Stimulated activated CD8-positive, alpha-beta memory T cell treated with anti-CD3 and anti-CD28 coated beads, Interleukin-4, amount 100 ng/mL, for 48 hours (primary cell): ENCODE data around the gene CTTNBP2NL.
"Not testable (repeated sequence)": the region's sequence is repeated elsewhere in the genome, so short reads cannot be mapped to it uniquely, and the experiment has no call there.

Experiments
- DNase-seq: peaks from one replicate; pipeline ENCODE4 v3.0.0-alpha.2; 2020

Gene CTTNBP2NL

DNA sequence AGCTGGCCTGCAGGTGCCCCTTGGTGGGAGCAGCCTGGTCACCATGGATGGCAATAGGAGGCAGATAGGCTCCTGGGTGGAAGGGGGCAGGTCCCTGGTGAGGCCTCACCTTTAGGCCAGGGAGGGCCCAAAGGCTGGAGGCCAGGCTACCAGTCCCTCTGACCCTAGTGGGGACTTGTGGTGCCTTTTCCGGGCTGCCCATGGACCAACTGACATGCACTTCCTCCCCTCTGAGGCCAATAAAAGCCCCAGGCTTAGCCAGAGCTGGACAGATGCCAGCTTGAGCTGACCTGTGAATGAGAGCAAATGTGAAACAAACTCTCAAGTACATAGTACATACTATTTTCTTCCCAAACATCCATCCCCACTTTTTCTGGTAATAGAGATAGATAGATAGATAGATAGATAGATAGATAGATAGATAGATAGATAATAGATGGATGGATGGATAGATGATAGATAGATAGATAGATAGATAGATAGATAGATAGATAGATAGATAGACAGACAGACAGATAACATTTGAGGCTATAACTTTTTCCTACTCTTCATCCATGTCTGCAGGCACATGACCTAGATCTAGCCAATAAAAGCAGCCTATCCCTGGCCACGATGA, 9.2 kb upstream of the CTTNBP2NL start:
- DNase-seq = no peak

DNA sequence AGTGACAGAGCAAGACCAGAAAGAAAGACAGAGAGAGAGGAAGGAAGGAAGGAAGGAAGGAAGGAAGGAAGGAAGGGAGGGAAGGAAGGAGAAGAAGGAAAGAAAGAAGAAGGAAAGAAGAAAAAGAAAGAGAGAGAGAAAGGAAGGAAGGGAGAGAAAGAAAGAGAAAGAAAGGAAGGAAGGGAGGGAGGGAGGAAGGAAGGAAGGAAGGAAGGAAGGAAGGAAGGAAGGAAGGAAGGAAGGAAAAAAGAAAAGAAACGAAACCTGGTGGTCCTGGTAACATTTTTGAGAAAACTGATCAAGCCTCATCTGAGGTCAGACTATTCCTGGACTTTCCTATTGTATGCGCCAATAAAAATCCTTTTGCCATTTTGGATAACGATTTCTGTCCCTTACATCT, 8.2 kb upstream of the CTTNBP2NL start:
- no peak for DNase-seq

DNA sequence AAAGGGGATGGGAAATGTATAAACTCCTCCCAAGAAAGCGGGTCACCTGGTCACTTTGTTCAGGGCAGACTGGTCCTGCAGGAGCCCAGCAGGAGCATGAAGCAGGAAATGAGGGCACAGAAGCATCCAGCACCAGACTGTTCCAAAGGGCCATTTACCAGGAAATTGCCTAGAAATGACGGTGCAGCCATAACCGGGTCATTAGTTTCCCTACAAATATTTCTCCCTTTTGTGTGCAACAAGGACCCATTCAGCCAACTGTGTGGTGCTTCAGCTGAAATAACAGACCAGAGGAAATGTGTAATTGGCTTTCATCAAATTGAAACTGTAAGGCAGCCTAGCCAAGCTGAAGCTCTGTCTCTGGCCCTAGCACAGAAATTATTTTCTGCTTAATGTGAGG, 7.6 kb upstream of the CTTNBP2NL start:
- no peak for DNase-seq

DNA sequence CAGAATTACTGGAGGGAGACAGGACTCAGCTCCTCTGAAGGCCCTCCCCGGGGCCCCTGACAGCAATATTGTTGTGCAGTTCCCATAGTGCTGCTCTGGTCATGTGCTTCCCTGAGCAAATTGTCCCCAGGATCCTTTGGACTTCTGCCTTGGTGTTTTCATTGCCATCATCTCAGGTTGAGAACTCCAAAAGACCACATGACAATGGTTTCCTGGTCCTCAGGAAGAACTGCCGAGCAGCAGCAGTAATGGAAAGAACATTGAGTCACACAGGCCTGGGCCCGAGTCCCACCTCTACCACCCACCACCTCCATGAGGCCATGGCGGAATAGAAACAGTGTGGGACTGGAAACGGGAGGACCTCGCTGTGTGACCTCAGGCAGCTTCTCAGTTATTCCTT, 6.3 kb upstream of the CTTNBP2NL start:
- DNase-seq = no peak

DNA sequence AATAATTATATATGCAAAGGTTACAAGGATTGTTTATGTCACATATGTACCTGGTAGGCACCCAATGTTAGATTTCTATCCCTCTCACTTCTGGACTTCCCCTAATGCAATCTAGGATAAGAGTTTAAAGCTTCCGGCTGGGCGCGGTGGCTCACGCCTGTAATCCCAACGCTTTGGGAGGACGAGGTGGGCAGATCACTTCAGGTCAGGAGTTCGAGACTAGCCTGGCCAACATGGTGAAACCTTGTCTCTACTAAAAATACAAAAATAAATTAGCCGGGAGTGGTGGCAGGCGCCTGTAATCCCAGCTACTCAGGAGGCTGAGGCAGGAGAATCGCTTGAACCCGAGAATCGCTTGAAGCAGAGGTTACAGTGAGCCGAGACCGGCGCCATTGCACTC, 5.7 kb upstream of the CTTNBP2NL start:
- not testable (repeated sequence) for DNase-seq

DNA sequence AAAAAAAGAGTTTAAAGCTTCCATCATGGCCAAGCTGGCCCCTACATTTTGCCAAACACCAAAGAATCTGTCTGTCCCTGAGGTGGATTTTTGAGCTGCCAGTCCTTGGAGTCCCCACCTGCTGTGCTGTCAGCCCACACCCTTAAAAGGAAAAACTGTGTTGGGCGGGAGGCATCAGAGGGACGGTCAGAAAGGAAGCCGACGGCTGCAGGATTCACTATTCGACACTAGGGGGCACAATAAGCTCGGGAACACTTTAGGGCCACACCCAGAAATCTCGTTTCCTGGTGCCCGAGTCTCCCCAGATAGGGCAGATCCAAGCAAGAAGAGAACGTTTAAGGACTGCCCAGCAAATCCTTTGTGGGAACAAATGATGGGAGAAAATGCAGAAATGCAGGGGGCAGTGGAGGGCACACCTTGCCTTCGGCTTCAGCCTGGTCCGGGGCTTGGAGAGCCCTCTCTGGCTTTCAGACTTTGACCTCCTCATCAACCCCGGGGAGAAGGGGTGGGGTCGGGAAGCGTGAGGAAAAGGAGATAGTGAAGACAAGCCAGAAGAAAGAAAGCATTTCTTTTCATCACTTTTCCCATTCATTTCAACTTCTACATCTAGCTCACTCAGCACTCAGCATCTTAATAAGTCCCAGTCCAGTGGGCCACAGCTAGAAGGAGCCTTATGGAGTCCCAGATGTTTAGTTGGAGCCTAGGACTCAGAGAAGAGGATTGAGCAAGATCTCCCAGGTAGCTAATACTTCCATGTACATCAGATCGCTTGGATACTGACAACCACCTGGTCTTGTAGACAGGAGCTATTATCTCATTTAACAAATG, 5.0 kb upstream of the CTTNBP2NL start:
- peak; percentile 88 for DNase-seq

DNA sequence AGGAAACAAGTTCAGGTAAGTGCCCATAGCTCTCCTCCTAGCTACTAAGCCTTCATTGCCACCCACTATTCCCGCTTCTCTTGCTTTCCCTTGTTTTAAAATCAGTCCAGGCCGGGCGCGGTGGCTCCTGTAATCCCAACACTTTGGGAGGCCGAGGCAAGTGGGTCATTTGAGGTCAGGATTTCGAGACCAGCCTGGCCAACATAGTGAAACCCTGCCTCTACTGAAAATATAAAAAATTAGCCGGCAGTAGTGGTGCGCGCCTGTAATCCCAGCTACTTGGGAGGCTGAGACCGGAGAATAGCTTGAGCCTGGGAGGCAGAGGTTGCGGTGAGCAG, 4.4 kb upstream of the CTTNBP2NL start:
- no peak for DNase-seq

DNA sequence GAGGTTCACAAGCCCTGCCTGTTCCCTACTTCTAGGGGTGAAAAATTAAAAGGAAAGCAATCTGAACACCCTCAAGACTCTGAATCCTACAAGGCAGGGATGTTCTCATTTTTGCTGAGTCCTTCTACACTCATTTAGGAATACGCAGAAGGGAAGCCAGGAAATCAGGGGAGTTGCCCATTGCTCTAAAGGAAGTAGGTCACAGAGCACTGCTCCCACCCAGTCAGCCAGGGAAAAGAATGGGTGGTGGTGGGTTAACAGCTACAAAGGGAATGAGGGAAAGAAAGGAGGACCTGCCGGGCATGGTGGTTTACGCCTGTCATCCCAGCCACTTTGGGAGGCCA, 2.4 kb upstream of the CTTNBP2NL start:
- DNase-seq = no peak

DNA sequence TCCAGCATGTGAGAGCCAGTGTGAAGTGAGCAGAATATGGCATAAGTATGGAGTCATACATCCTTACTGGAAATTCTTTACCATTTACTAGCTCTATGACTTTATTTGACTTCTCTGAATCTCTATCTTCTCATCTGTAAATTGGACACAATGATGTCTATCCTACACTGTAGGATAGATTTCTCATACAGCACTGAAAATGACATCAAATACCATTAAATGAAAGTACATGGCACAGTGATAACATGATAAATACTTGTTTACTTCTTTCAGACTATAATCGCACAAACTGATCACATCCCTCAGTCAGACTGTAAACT, 1.3 kb upstream of the CTTNBP2NL start:
- DNase-seq = no peak

DNA sequence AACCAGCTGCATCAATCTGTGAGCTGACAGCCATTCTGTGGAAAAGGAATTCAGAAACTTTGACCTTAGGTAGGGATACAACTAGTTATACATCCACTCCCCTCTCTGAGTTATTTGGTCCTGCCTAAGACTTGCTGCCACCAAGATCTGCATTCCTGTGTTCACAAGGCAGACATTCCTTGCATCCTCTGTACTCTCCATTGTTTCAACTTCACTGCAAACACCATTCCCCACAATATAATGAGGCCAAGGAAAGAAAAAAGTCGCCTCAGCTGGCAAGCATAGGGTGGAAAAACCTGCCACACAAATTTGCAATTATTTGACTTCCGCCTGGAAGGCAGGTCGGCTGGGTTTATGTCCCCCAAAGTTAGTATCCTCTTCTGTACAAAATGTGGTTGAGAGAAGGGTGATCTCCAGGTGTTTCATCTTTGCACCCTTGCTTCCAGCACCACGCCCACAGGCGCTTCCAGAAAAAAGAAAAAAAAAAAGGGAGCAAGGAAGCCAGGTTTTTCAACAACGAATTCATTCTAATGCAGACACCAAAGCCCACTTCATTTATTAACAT, 676 bp upstream of the CTTNBP2NL start:
- no peak for DNase-seq

DNA sequence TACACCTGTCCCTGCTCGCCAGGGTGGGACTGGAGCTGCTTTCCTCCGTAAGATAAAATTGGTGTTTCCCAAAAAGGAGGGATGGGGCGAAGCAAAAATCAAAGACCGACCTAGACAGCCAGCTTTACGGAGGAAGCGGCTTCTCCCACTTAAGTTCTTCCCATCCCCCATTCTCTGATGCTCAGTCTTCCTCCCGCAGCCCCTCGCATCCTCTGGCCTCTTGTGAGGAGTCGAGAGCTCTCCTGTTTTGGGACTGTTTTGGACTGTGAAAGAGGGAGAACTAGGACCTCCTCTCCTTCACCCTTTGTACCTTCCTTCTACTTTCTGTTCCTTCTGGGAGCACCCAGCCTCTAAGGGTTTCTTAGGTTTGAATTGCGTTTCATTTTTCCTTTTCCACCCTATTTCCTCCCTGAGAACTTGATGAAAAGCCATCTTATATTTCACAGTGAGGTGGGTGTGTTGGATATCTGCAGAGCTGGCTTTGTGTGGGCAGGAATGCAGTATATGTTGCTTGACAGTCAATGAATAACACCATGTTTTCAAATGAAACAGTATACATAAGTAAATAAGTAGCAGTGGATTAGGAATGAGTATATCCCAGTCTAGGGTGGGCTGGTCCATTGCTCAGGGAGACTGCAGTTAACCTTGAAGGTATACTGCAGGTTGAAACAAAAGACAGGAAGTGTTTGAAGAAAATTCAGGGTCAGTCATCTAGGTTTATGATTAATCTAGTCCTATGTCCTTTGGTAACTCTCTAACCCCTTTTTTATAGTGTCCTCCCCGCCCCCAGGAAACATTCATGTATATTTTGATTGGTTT, 848 bp downstream of the CTTNBP2NL start:
- no peak for DNase-seq

DNA sequence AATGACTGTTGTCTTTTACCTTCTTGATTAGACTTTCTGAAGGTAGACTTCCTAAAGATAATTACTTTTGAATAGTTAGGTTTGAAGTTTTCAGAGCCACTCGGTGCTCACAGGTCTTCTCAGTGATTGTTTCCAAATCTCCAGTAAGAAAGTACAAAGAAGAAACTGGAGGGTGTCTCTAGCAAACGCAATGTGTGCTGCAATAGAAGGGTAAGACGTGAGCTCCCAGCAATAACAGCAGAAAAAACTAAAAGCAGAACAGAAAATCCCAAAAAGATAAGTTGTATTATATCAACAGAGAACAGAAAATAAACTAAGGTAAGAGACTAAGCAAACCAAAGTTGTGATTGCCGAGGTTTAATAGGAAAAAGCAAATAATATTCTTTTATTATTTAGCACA, 1.8 kb downstream of the CTTNBP2NL start:
- DNase-seq = no peak

DNA sequence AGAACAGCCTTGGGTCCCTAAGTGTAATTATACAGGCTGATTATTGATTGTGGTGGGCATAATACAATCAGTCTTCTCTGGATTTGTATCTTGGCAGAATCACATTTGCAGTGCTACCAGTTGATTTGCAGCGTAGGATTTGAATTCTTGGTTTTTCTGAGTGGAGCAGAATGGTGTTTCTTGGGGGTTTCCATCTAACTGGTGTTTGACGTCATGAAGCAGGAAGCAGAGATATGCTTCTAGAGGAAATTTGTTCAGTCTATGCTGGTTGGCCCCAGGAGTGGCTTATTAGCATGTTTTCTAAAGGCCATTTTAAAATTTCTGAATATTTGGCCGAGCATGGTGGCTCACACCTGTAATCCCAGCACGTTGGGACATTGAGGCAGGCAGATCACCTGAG, 3.4 kb downstream of the CTTNBP2NL start:
- no peak for DNase-seq

DNA sequence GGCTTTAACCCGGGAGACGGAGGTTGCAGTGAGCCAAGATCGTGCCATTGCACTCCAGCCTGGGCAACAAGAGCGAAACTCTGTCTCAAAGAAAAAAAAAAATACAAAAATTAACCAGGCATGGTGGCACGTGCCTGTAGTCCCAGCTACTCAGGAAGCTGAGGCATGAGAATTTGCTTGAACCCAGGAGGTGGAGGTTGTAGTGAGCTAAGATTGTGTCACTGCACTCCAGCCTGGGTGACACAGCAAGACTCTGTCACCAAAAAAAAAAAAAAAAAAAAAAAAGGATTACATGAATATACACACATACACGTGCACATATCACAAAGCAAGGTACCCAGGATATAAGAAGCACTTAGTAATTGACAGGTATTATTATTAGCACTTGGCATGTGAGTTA, 4.7 kb downstream of the CTTNBP2NL start:
- DNase-seq = not testable (repeated sequence)

DNA sequence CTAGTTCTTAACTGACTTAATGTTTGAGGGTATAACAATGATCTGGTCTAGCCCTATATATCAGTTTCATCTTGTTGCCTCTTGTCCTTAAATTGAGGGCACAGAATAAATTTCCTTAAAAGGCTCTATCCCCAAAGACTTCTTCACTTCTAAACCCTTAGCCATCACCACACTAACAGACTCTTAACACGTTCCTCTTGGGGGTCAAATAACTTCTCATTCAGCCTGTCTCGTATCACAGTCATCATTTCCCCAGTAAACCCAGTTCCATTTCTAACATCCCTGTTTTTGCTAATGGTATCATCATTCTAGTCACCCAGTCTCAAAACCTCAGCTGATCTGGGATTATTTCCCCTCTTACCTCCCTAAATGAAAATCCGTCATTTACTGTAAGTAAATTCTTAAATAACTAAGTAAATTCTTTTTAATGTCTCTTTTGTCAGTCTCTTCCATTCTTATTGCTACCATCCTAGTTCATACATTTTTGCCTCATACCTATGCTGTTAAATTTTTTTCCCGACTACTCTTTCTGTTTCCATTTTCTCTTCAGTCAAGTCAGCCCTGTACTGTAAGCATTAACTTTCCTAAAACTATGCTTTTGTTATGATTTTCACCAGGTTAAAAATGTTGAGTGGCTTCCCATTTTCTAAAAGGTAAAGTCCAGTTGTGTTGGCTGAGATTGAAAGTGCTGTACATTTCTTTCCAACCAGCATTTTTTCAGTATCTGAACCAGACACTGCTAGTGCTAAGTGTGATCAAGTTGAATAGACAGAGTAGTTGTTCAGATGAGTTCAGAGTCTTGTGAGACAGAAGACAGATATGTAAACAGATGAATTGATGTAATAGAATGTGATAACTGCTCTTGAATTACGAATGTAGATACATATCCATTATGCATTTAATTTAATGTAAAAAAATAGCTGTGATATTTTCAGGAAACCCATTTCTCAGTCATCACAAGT, 6.9 kb downstream of the CTTNBP2NL start:
- no peak for DNase-seq

DNA sequence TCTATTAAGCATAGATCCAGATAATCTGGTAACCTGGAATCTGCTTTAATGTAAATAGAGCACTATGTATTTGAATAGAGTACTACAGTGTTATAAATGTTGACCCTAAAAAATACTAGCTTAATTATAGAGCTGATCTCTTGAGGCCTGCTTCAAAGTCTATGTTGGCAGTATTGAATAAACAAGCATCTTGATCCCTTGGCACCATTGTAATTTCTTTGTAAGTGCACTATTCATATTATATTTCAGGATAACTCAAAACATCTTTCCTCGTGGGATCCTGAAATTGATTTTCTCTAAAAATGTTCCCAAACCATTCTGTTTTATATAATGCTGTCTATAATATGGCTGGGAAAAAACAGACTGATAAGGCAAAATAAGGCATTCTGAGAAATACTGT, 10.8 kb downstream of the CTTNBP2NL start:
- DNase-seq = no peak

DNA sequence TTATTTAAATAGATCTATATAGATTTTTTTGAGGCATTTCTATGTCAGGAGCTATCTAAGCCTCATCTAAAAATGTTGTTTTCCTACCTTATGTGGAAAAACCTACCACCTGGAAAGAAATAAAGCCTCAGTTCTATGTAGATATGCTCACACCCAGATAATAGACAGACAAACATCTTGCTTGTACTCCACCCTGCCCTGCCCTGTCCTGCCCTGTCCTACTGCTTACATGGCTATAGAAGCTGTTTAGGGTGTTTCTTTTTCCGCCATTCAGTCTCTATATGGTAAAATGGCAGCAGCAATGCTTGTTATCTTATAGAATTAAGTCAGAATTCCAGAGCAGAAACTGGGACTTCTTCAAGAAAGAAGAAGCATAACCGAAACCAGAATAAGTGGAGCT, 13.4 kb downstream of the CTTNBP2NL start:
- DNase-seq = no peak

DNA sequence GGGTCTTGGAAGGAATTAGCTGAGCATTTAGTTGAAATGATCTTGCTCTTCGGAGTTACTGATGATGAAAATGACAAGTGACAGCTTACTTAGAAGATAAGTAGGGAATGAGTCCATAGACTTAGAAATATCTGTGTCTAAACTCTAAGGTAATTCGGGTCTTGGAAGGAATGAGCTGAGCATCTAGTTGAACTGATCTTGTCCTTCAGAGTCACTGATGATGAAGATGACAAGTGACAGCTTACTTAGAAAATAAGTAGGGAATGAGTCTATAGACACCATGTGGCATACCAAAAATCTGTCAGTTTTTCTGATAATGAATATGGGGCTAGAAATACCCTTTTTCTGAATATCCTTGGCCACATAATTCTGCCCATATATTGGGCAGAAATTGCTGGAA, 14.7 kb downstream of the CTTNBP2NL start:
- DNase-seq = no peak

DNA sequence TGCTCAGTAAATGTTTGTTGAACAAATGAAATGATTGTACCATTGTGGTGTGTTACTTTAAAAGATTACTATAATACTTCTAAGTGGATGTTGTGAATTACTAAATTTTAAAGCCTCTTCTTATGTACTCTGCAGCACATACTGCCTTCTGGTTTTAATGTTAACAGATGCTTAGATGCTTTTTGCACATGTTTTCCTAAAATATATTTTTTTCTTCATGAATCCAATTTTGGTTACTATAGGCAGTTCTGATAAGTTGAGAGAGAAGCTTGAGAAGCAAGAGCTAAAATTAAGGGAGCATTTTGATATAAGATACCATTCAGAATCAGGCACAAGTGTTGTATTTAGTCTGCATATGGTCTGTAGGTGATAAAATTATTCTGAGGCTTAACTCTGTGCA, 21.3 kb downstream of the CTTNBP2NL start:
- no peak for DNase-seq

DNA sequence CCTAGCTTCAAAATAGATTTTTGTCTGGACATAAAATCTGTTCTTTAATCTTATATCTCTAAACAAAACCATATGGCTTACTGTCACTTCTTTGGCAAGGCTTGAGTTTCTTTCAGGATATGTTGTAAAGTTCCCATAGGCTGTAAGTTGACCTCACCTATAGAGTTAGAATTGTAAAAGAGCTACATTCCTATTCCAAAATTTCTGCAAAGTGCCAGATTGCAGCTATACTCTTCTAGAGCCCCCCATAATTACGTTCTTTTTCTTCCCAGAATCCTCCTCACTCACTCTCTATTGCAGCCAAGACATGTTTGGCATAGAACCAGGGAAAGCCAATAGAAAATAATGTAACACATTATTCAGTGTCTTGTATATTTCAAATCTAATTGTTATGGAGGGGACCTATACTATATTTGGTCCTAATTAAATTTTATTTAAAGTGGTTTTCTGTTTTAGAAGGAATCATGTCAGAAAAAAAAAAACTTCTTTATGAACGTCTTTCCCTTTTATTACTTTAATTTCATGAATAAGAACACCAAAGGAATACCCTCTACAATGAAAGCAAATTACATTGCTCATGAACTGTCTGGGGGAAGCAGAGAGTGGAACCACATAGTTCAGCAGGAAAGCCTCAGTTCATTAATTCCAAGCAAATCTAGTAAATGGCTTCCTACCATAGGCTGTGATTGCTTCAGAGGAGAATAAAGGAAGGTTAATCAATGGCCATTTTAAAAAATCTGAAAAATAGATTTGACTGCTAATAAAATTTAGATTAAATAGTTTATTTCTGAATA, 22.3 kb downstream of the CTTNBP2NL start:
- no peak for DNase-seq

DNA sequence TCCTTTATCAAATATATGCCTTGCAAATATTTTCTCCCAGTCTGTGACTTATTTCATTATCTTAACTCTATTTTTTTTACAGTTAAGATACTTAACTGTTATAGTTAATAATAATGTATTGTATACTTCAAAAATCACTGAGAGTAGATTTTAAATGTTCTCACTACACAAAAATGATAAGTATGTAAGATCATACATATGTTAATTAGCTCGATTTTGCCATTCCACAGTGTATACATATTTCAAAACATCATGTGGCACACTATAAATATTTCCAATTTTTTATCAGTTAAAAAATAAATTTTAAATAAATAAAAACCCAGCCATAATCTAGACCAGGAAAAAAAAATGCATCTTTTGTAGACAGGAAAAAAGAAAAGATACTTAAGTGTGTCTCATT, 27.2 kb downstream of the CTTNBP2NL start:
- DNase-seq = no peak

DNA sequence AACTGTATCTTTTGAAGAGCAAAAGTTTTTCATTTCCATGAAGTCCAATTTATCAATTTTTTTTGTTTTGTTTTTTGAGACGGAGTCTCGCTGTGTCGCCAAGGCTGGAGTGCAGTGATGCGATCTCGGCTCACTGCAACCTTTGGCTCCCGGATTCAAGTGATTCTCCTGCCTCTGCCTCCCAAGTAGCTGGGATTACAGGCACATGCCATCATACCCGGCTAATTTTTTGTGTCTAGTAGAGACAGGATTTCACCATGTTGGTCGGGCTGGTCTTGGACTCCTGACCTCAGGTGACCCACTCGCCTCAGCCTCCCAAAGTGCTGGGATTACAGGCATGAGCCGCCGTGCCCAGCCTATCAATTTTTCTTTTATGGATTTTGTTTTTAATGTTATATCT, 27.7 kb downstream of the CTTNBP2NL start:
- DNase-seq = not testable (repeated sequence)
